HEK293 (cell line): ENCODE data around the gene HLA-DPB1.

ENCODE experiments used
- BCL6B ChIP-seq: fragments of 450-650 bp; formaldehyde crosslinking; IDR thresholded peaks from 2 replicates; pipeline ENCODE4 v1.5.1; 2017; ENCODE audit warnings: missing biosample characterization, missing genetic modification characterization
- CTCF ChIP-seq: fragments of 450-650 bp; formaldehyde crosslinking; IDR thresholded peaks from 2 replicates; pipeline ENCODE4 v1.5.1; 2016; ENCODE audit warnings: missing biosample characterization, missing genetic modification characterization
- GLIS2 ChIP-seq: fragments of 450-650 bp; formaldehyde crosslinking; IDR thresholded peaks from 2 replicates; pipeline ENCODE4 v1.5.1; 2016; ENCODE audit warnings: missing biosample characterization, missing genetic modification characterization
- KLF17 ChIP-seq: fragments of 450-650 bp; formaldehyde crosslinking; IDR thresholded peaks from 2 replicates; pipeline ENCODE4 v1.5.1; 2016; ENCODE audit warnings: missing biosample characterization, missing genetic modification characterization
- PRDM6 ChIP-seq: fragments of 450-650 bp; formaldehyde crosslinking; IDR thresholded peaks from 2 replicates; pipeline ENCODE4 v1.5.1; 2017; ENCODE audit warnings: missing biosample characterization, missing genetic modification characterization
- SALL2 ChIP-seq: fragments of 450-650 bp; formaldehyde crosslinking; IDR thresholded peaks from 2 replicates; pipeline ENCODE4 v1.5.0; 2017; ENCODE audit warnings: missing biosample characterization, mild to moderate bottlenecking, missing genetic modification characterization, borderline replicate concordance
- ZBTB49 ChIP-seq: fragments of 450-650 bp; formaldehyde crosslinking; IDR thresholded peaks from 2 replicates; pipeline ENCODE4 v1.5.1; 2016; ENCODE audit warnings: missing biosample characterization, missing genetic modification characterization, low read depth
- ZNF221 ChIP-seq: fragments of 450-650 bp; formaldehyde crosslinking; IDR thresholded peaks from 2 replicates; pipeline ENCODE4 v1.5.1; 2017; ENCODE audit warnings: missing biosample characterization, missing genetic modification characterization, borderline replicate concordance
- ZNF324 ChIP-seq: fragments of 450-650 bp; formaldehyde crosslinking; IDR thresholded peaks from 2 replicates; pipeline ENCODE4 v1.5.1; 2016; ENCODE audit warnings: missing biosample characterization, missing genetic modification characterization
- ZNF398 ChIP-seq: fragments of 450-650 bp; formaldehyde crosslinking; IDR thresholded peaks from 2 replicates; pipeline ENCODE4 v1.5.1; 2017; ENCODE audit warnings: missing biosample characterization, missing genetic modification characterization
- ZNF416 ChIP-seq: fragments of 450-650 bp; formaldehyde crosslinking; IDR thresholded peaks from 2 replicates; pipeline ENCODE4 v1.5.1; 2016; ENCODE audit warnings: missing biosample characterization, missing genetic modification characterization
- ZNF518A ChIP-seq: fragments of 450-650 bp; formaldehyde crosslinking; conservative IDR thresholded peaks from 2 replicates; pipeline ENCODE4 v1.5.1; 2016; ENCODE audit warnings: low read depth, missing biosample characterization, missing genetic modification characterization
- ZNF521 ChIP-seq: fragments of 450-650 bp; formaldehyde crosslinking; IDR thresholded peaks from 2 replicates; pipeline ENCODE4 v1.5.1; 2017; ENCODE audit warnings: missing biosample characterization, mild to moderate bottlenecking, missing genetic modification characterization
- ZNF558 ChIP-seq: fragments of 450-650 bp; formaldehyde crosslinking; IDR thresholded peaks from 2 replicates; pipeline ENCODE4 v1.5.1; 2016; ENCODE audit warnings: missing biosample characterization, missing genetic modification characterization
- ZNF626 ChIP-seq: fragments of 450-650 bp; sonication (Bioruptor Pico); formaldehyde crosslinking; IDR thresholded peaks from 2 replicates; pipeline ENCODE4 v1.5.1; 2018; ENCODE audit warnings: missing biosample characterization, missing genetic modification characterization, inconsistent platforms
- ZNF670 ChIP-seq: fragments of 450-650 bp; formaldehyde crosslinking; IDR thresholded peaks from 2 replicates; pipeline ENCODE4 v1.5.1; 2016; ENCODE audit warnings: missing biosample characterization, missing genetic modification characterization, low read depth
- ZNF677 ChIP-seq: fragments of 450-650 bp; IDR thresholded peaks from 2 replicates; pipeline ENCODE4 v1.5.0; 2018; ENCODE audit warnings: missing biosample characterization, mild to moderate bottlenecking, missing genetic modification characterization, moderate library complexity
- ZNF830 ChIP-seq: fragments of 450-650 bp; IDR thresholded peaks from 2 replicates; pipeline ENCODE4 v1.5.0; 2018; ENCODE audit warnings: missing biosample characterization, missing genetic modification characterization, low read depth, mild to moderate bottlenecking, moderate library complexity
- ZSCAN30 ChIP-seq: fragments of 450-650 bp; IDR thresholded peaks from 2 replicates; pipeline ENCODE4 v1.5.1; 2018; ENCODE audit warnings: missing biosample characterization, mild to moderate bottlenecking, missing genetic modification characterization, moderate library complexity
- ZSCAN4 ChIP-seq: fragments of 450-650 bp; formaldehyde crosslinking; IDR thresholded peaks from 2 replicates; pipeline ENCODE4 v1.5.1; 2017; ENCODE audit warnings: missing biosample characterization, missing genetic modification characterization

HLA-DPB1 gene

GRCh38 chr6:33080127-33081089 is 4.6 kb downstream of the HLA-DPB1 start (continued):
- TF ChIP-seq ZNF518A (tag by site-specific recombination) (no peak), ZNF670 (tag by site-specific recombination) (no peak), ZNF324 (tag by site-specific recombination) (0 out of 2 replicates have a peak, but pooled peaks have one; percentile 34), GLIS2 (tag by site-specific recombination) (peak; percentile 72; the same call in 1 of the 2 replicates), ZNF221 (tag by site-specific recombination) (0 out of 2 replicates have a peak, but pooled peaks have one; percentile 20), PRDM6 (no peak), ZSCAN4 (no peak), CTCF (tag by site-specific recombination) (no peak; the same call in 1 of the 2 replicates), BCL6B (tag by site-specific recombination) (peak; percentile 58; the same call in 1 of the 2 replicates), ZNF398 (tag by site-specific recombination) (no peak; the same call in none of the 2 replicates), ZNF416 (tag by site-specific recombination) (no peak), SALL2 (tag by site-specific recombination) (no peak), ZSCAN30 (peak; percentile 6; the same call in 1 of the 2 replicates), ZNF677 (no peak), ZNF521 (tag by site-specific recombination) (no peak), ZNF626 (tag by site-specific recombination) (no peak), ZBTB49 (no peak), KLF17 (peak; percentile 70), ZNF830 (tag by site-specific recombination) (no peak), ZNF558 (tag by site-specific recombination) (no peak)
